Middle frontal gyrus (tissue), 1 donor: ENCODE results near the gene PTPRM.

Experiments
- DNase-seq: peaks from one replicate; pipeline ENCODE4 v3.0.0-alpha.2; 2015; ENCODE audit warnings: low spot score; ENCODE audit errors: extremely low spot score

The PTPRM gene

DNA sequence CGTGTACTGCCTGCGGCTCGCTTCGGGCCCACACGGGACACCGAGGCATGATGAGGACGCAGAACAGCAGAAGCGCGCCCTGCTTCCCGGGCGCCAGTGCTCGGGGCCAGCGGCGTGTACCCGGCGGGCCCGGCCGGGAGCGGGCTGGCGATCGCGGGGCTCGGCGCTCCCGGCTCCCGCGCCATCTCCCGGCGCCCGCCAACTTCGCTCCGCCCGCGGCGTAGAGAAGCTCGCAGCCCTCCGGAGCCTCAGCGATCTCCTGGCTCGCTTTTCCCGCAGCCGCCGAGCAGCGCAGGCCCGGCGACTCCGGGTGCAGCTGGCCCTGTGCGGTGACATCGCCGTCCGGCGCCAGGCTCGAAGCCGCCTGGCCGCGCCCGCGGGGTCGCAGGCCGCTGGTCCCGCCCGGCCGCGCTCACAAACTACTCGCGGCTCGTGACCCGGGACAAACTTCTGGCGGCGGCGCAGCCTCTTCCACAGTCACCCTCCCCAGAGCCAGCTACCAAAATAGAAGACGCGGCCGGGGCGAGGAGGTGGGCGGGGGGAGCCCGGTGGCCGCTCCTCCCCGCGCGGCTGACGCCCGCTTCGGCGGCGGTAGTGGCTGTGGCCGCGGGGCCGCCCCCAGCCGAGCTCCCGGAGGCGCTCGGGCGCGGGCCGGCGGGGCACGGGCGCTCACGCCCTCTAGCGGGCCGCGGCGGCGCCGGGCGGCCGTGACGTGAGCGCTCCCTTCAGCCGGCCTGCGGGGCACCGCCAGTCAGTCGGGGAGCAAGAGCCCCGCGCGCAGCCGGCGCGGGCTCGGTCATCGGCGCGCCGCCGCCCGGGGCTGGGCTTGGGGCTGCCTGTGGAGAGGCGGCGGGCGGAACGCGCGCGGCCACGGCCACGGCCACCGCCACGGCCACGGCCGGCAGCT, at the start of gene PTPRM:
TSS of gene PTPRM (plus strand) at position 750 of the 907 bp plus-strand sequence. CDS start 503 bp downstream, outside the sequence.
- DNase-seq, result peak; percentile 61

DNA sequence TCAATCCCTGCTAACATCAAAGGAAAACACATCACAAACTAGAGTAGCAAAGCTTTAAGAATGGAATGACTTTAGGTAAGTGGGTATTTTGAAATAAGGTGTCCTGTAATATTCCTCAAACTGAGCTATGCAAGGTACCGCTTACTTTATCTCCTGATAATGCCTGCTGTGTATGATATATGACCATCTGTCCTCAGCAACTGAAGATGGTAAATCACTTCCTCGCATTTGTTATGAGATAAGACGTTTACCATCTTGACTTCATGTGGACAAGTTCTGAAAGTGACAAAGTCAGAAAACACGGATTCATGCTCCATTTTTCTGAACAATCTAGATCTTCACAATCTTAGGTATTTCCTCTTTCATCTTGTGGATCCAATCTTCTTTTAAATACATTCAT, 49.3 kb upstream of the PTPRM start:
- DNase-seq, result no peak

DNA sequence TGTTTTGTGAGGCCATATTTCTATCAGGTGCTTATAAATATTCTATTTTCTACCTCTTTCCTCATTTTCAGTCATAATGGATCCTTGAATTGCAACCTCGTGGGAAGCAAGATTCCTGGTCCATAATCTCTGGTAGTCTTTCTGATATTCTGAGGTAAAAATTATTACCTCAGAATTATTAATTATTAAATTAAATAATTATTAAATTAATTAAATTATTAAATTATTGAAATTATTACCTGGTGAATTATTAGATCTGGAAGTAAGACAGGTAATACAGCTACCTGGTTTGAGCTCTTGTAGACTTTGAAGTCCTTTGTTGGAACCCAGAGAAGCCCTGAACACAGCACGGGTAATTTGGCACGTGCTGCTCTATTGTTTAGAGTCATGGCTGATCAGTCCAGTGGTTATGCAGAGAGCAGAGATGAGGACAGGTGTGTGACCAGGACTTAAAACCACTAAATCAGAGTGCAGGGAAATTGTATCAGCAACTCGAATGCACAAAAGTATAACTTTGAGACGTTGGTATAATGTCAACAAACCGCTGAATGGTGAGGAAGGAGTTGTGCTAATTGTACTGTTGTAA, 46.8 kb upstream of the PTPRM start:
- no peak for DNase-seq

DNA sequence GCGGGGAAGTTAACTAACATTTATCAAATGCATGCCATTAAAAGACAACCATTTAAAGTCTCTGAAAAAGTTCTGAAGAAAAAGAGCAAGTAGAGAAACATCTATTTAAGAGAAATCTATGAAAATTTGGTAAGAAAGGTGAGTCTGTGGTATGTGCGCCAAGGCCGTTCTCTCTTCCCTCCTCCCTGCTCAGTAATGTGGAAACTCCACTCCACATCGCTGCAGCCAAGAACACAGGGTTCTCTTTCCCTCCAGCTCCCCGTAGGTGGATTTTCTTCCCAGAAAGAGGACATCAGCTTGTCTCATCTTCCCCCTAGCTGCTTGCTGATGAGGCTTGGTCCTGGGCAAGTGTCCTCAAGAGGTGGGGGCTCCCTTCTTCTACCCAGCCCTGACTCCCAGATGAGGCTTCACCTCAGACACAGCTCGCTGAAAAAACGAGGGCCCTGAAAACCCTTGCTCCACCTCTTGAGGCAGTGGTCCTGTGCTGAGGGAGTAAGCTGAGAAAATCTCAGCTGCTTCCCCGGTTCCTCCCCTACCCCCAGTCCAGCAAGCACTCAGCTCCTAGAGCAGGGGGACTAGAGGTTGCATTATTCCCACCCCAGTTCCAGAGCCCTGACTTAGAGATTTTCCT, 45.8 kb upstream of the PTPRM start:
- DNase-seq, result no peak

DNA sequence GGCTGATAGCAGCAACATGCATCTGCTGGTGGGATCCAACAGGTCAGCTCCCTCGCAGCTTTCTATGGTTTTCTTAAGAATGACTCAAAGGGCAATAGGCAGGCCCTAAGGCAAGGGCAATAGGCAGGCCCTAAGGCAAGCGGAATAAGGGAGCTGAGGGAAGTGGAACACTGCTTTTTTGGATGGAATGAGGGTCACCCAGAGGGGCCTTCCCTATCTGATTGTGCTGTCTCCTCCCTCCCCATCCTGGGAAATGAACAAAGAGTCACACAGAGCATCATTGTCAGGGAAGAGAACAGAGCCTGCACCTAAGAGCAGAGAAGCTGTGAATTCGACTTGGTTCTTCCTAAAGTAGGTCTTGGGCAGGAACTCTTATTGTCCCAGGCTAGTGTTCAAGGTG, 43.3 kb upstream of the PTPRM start:
- DNase-seq, result no peak

DNA sequence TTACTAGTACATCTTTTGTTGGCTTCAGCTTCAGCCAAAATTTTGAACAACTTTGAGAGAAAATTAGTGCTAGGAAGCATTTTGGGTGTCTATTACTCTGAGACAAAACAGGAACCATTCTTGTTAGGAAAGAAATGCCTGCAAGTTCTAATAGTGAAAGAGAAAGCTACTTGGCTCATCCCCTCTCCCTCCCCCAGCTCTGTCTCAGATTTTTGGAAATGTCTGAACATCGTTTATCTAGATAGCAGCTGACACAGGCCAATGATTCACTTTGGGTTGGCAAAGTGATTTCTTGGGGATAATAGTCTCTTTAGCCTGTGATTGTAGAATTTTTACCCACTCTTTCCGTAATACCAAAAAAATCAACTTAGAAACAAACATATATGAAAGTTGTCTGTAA, 42.3 kb upstream of the PTPRM start:
- DNase-seq, result no peak

DNA sequence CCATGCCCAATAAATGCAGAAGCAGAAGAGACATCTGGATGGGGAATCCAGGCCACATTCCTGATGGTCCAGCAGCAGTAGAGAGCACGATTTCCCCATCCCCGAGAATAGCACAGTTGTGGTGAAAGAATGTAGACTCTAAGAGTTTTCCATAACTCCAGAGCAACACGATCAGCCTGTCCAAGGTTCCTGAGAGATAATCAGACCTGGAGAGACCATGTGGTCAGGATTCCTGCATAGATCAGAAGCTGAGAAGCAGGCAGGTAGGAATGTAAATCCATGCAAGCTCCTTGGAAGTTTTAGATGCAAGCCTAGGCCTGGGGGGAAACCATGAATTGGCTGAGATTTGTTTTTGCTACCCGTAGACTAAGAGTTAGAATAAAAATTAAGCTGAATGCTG, 34.2 kb upstream of the PTPRM start:
- DNase-seq, result no peak

DNA sequence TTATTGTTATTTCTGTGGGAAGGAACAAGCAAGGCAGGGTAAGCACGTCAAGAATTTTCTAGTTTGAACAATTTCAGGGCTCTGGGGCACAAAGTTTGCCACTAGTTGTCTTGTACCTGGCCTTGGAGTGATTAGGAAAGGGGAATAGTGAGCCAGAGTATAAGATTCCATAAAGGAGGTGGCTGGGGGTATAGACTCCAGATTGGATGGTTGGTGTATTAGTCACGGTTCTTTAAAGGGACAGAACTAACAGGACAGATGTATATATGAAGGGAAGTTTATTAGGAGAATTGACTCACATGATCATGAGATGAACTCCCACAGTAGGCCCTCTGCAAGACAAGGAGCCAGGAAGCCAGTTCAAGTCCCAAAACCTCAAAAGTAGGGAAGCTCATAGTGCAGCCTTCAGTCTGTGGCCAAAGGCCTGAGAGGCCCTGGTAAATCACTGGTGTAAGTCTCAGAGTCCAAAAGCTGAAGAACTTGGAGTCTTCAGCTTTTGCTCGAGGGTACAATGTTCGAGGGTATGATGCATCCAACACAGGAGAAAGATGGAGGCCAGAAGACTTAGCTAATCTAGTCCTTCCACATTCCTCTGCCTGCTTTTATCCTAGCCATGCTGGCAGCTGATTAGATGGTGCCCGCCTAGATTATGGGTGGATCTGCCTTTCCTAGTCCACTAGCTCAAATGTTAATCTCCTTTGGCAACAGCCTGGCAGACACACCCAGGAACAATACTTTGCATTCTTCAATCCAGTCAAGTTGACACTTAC, 31.5 kb upstream of the PTPRM start:
- no peak for DNase-seq

DNA sequence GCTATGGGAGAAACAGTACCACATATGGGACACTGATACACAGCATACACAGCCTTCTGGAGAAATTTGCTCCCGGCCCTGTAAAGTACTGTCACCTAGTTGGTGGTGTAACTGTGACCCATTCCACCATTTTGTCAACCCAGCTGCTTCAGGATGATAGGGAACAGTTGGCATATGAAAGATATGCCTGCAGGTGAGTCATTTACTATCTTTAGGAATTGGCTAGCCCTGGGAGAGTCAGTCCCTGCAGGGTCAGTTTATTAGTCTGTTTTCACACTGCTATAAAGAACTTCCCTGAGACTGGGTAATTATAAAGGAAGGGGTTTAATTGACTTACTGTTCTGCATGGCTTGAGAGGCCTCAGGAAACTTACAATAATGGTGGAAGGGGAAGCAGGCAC, 30.0 kb upstream of the PTPRM start:
- DNase-seq, result no peak

DNA sequence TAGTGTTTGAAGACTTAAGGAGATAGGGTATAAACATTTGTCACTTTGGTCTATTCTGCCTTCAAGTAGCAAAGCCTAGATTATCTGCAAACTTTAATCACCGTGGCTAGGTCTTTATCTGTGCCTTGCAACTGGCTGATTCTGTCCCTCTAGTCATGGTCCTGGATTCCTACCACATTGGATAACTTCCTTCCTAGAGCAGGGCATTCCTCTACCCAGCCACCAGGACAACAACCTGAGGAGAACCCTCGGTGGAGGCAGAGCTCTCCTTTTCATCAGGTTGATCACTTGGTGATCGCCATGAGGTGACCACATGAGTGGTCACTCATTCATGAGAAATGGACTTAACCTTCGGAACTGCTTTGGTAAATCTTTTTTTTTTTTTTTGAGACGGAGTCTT, 25.3 kb upstream of the PTPRM start:
- no peak for DNase-seq

DNA sequence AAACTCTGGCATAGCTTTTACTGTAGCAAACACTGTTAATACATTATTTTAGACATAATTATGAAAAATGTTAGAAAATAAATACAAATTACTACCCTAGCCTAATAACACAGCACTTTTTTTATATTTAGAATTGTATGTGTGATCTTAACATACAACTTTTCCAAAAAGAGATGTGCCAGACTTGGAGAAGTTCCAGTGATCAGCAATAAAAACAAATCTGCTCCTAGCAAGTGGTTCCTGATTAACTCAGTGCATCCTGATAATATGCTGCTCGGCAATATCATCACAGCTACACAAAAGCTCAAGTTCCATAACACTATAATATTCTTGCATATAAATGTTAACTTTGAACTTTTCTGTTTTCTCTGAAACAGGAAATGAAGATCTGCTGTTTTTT, 22.4 kb upstream of the PTPRM start:
- no peak for DNase-seq

DNA sequence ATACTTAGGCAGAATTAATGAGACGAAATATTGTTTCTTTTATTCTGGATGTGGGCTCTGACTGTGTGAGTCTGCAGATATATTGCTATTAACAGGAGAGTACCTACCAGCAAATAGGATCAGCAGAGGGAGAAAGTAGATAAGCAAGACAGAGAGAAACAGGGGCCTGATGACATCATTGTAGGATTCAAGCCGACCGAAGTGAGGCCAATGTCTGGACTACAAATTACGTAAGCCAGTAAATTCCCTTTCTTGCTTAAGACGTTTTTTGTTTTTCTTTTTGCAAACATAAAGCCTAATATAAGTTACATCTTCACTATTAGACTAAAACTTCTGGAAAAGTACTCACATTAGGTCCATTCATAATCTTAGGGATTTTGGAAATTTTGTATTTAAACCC, 21.4 kb upstream of the PTPRM start:
- no peak for DNase-seq

DNA sequence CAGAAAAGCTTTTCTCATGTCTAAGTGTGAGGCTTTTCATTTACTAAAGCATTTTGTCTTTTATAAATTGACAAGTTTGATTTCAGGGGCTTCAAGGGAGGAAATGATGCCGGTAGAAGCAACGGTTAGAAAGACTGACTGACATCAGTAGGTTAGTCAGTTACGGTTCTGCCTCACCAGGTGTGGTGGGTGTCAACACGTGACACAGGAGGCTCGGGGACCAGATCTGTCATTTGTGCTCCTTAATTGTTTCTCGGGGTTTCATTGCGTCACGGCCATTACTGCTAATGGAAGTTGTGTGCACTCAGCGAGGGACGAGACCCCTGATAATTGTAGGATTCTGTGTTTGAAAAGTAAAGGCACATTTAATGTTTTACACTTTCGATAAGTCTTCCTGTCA, 18.9 kb upstream of the PTPRM start:
- DNase-seq, result no peak

DNA sequence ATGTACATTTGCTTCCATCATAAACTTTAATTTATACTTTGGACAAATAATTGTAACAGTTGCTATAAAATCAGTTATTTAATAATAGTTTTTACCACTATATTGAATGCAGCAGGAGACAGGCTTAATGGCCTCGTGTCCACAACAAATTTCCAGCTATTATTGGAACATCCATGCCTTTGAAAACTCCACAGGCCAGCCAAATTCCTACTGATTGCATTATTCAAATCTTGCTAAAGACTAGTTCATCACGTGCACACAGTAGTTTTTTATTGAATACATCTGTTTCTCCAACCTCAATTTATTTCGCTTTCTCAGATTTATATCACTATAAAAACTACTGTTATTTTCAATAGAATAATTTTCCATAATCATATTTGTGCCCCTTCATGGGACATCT, 18.4 kb upstream of the PTPRM start:
- no peak for DNase-seq

DNA sequence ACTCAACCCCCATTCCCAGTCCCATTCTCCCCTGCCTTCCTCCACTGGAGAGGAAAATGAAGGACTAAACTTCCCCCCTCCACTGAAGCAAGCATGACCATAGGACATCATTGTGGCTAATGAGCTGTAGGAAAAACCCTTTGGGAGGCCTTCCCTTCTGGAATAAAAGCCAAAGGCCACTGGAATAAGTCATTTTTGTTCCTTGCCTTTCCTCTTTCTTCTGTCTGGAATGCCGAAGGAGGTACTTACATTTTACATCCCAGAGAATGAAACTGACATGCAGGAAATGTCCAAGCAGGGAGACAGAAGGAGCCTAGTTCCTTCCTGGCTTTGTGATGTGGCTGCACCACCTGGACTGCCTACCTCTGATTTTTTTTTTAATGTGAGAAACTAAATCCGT, 9.1 kb upstream of the PTPRM start:
- no peak for DNase-seq

DNA sequence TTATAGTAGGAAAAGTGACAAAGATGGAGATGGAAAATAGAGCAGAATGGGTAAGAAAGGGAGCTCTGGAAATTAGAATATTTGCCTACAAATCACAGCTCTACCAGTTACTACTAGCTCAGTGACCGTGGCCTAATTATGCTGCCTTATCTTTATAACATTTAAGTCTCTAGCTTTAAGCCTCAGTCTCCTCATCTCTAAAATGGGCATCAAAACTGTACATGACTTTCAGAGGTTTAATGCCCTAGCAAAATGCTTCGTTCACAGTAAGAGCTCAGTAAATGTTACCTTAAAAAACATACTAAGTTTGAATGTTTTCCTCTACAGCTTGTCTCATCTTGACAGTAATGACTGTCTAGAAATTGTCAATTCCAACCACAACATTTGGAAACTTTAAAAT, 8.3 kb upstream of the PTPRM start:
- no peak for DNase-seq

DNA sequence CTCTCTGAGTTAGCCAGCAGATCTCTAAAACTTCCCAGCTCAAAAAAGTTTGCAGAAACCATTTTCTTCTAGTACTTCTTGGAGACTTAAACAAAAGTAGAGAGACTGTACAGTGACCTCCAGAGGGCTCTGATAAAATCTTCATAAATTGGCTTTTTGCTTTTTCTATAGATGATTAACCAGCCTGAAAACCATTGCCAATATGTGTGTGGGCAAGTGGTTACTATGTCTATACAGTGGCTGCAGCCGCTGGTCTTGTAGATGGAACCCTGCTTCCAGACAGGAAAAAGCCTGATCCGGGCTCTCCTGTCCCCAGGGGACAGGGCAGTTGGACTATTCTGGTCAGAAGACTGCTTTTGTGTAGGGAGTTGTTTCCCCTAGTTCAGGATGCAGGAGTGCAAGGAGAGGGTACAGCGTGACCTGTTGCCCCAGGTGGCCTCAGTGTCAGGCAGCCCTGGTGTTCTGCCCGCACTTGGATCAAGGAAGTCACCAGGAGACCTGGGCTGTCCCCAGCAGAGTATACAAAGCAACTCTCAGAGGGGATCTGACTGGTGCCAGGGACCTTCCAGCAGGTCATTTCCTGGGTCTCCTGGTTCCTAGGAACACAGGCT, 7.3 kb upstream of the PTPRM start:
- DNase-seq, result no peak

DNA sequence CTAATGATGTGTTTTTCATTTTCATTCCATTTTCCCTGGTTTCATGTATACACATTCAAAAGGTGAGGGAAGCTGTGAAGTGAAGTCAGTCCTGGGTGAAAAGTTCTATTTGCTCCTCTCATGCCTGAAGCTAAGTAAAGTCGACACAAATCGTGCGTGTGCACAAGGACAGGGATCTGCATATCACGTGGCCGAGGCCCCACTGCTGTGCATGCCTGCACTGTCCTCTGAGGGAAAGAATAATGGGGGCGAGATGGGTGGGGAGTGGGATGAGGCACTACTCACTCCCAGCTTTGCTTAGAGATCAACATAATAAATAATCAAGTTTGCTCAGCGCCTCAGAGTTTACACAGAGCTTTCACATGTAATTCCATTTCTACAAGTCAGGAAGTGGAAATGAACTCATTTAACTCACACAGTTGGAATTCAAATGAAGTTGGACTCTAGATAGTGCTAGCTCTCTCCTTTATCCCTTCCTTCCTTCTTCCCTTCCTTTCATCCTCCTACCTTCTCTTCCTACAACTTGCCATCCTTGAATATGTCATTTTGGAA, 5.1 kb upstream of the PTPRM start:
- no peak for DNase-seq

DNA sequence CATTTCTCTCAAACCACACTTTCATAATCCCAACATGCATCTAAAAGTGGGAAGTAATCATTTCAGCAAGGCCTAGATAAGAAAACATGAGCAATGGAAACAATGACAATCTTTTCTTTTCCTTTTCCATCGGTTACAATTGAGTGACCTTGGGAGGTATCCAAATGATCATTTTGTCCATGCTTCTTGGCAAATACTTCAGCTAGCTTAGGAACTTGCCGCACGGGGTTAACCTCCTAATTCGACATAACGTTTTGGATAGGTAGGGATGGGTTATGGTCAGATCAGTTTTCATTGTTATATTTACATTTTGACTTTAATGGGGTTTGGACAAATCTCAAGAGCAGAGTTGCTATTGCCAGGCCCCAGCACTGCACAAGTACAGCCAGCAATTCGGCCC, 4.6 kb upstream of the PTPRM start:
- DNase-seq, result no peak

DNA sequence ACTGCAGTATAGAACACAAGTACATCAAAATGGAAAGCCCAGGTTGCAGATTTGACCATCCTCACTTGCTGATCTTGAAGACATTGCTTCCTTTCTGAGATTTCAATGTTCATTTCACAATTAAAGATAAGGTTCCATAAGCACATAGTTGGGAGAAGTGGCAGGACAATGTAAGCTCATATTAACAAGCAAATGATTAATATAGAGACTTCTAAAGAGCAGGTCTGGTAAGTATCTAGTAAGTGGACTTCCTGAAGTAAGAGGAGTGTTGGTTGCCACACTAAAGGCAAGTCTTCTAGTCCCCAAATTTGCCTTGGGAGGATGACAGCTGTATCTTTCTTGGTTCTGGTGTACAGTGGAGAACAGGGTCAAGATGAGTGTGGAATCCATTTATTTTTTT, 1.4 kb upstream of the PTPRM start:
- DNase-seq, result no peak

DNA sequence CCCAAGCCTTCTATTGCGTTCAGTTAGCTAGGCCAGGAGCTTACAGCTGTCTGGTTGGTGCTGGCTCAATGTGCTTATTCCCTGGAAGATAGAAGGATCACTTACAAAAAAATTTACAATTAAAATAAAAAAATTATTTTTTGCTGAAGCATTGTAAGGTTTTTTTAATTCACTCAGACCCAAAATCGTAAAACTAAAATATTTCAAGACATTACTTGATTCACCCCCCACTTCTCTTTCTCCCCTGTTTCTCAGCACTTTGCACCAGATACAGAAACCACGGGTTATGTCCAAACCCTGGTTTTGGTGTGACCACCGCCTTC, 911 bp upstream of the PTPRM start:
- DNase-seq, result no peak
